Endothelial cell (in vitro differentiated cells): ENCODE data around the gene CR1L. TPM values are rescaled to one million over a fixed set of nuclear protein-coding genes. Genes with fewer than 3 reads are reported as not detected.
A peak's percentile ranks its signal among the peaks of the same experiment; 100 is the strongest.
"Not testable (repeated sequence)": the region's sequence is repeated elsewhere in the genome, so short reads cannot be mapped to it uniquely, and the experiment has no call there.

Source experiments
- DNase-seq: peaks from one replicate; pipeline ENCODE4 v3.0.0; 2021; ENCODE audit warnings: low spot score
- H3K27ac Mint-ChIP-seq: one replicate; pipeline ENCODE4 v1.8.0; 2021; ENCODE audit warnings: mixed read lengths, inconsistent platforms; ENCODE audit not compliant: unreplicated experiment
- H3K27me3 Mint-ChIP-seq: one replicate; pipeline ENCODE4 v1.8.0; 2021; ENCODE audit warnings: mild to moderate bottlenecking, moderate library complexity, mixed read lengths, inconsistent platforms; ENCODE audit not compliant: unreplicated experiment
- H3K36me3 Mint-ChIP-seq: one replicate; pipeline ENCODE4 v1.8.0; 2021; ENCODE audit warnings: mild to moderate bottlenecking, low read depth, mixed read lengths, inconsistent platforms; ENCODE audit not compliant: unreplicated experiment
- H3K4me1 Mint-ChIP-seq: one replicate; pipeline ENCODE4 v1.8.0; 2021; ENCODE audit warnings: mild to moderate bottlenecking, mixed read lengths, inconsistent platforms; ENCODE audit not compliant: unreplicated experiment
- H3K4me3 Mint-ChIP-seq: one replicate; pipeline ENCODE4 v1.8.0; 2021; ENCODE audit warnings: mild to moderate bottlenecking, mixed read lengths, inconsistent platforms; ENCODE audit not compliant: unreplicated experiment
- H3K9me3 Mint-ChIP-seq: one replicate; pipeline ENCODE4 v1.8.0; 2021; ENCODE audit warnings: mixed read lengths, inconsistent platforms; ENCODE audit not compliant: unreplicated experiment
- CTCF ChIP-seq: fragments of 200-600 bp; sonication (generic); IDR thresholded peaks from one replicate; pipeline ENCODE4 v1.5.0; 2021; ENCODE audit warnings: antibody characterized with exemption; ENCODE audit not compliant: unreplicated experiment
- total RNA-seq: library from RNA; stranded (reverse); fragmentation: NEBNext Ultra II Directional; extraction: Animal tissue kit (Norgen Biotek cat#: 25700); gene quantifications from one replicate; pipeline ENCODE4 v1.2.1, GENCODE V29; 2021; ENCODE audit not compliant: unreplicated experiment

Gene CR1L
- total RNA-seq, 1 donor from 2014 or later, result 48.0 TPM

GRCh38 chr1:207651583-207651982 lies 6.7 kb downstream of the CR1L start:
- Mint-ChIP-seq H3K4me3 (no peak overlapping the region), H3K4me1 (peaks cover 37% of the 10 kb centered on the region), H3K27ac (no peak overlapping the region), H3K27me3 (peaks cover 5% of the 10 kb centered on the region), H3K9me3 (no peaks in the 10 kb centered on the region), H3K36me3 (peaks cover 11% of the 10 kb centered on the region)
- no peak for DNase-seq
- TF ChIP-seq CTCF, result no peak

- TF ChIP-seq CTCF, result peak; percentile 64
Measured at GRCh38 chr1:207654320-207654719, 9.4 kb downstream of the CR1L start.

GRCh38 chr1:207658408-207658807 lies 13.5 kb downstream of the CR1L start:
- peaks cover 36% of the 10 kb centered on the region for H3K36me3 Mint-ChIP-seq
- H3K27ac Mint-ChIP-seq, result no peak overlapping the region
- peaks cover 5% of the 10 kb centered on the region for H3K9me3 Mint-ChIP-seq
- no peak for DNase-seq
- no peaks in the 10 kb centered on the region for H3K4me1 Mint-ChIP-seq
- H3K4me3 Mint-ChIP-seq, result peak overlapping the region; percentile 33
- no peaks in the 10 kb centered on the region for H3K27me3 Mint-ChIP-seq
- TF ChIP-seq CTCF, result no peak

More at GRCh38 chr1:207654320-207654719, 9.4 kb downstream of the CR1L start:
- no peaks in the 10 kb centered on the region for H3K27me3 Mint-ChIP-seq
- peaks cover 19% of the 10 kb centered on the region for H3K36me3 Mint-ChIP-seq
- peaks cover 13% of the 10 kb centered on the region for H3K4me1 Mint-ChIP-seq
- H3K4me3 Mint-ChIP-seq, result no peak overlapping the region
- no peak overlapping the region for H3K27ac Mint-ChIP-seq
- no peaks in the 10 kb centered on the region for H3K9me3 Mint-ChIP-seq
- DNase-seq, result no peak

- TF ChIP-seq CTCF, result no peak
- H3K4me1 Mint-ChIP-seq, result no peaks in the 10 kb centered on the region
- peaks cover 42% of the 10 kb centered on the region for H3K36me3 Mint-ChIP-seq
- no peak for DNase-seq
- no peaks in the 10 kb centered on the region for H3K27me3 Mint-ChIP-seq
- no peak overlapping the region for H3K4me3 Mint-ChIP-seq
- H3K9me3 Mint-ChIP-seq, result peaks cover 11% of the 10 kb centered on the region
- H3K27ac Mint-ChIP-seq, result no peak overlapping the region
Measured at GRCh38 chr1:207658904-207659485, 14.1 kb downstream of the CR1L start.

GRCh38 chr1:207659545-207660153 lies 14.7 kb downstream of the CR1L start:
- Mint-ChIP-seq H3K4me1 (no peaks in the 10 kb centered on the region), H3K27me3 (no peaks in the 10 kb centered on the region), H3K27ac (no peak overlapping the region), H3K9me3 (peaks cover 12% of the 10 kb centered on the region), H3K36me3 (peaks cover 48% of the 10 kb centered on the region), H3K4me3 (no peak overlapping the region)
- TF ChIP-seq CTCF, result no peak
- DNase-seq, result no peak

- H3K27me3 Mint-ChIP-seq, H3K27ac Mint-ChIP-seq, H3K4me3 Mint-ChIP-seq, DNase-seq, H3K4me1 Mint-ChIP-seq: not testable (repeated sequence)
- H3K9me3 Mint-ChIP-seq, result peaks cover 12% of the 10 kb centered on the region
- peaks cover 55% of the 10 kb centered on the region for H3K36me3 Mint-ChIP-seq
Measured at GRCh38 chr1:207661420-207661819, 16.5 kb downstream of the CR1L start.
